Activated CD8-positive, alpha-beta T cell treated with anti-CD3 and anti-CD28 coated beads for 36 hours (primary cell): ENCODE measurements around the gene PPP2R3A. TPM values are rescaled to one million over a fixed set of nuclear protein-coding genes. Genes with fewer than 3 reads are reported as not detected.
"Not testable (repeated sequence)": the region's sequence is repeated elsewhere in the genome, so short reads cannot be mapped to it uniquely, and the experiment has no call there.

Source experiments
- ATAC-seq: fragments of 200-7000 bp; cut with Tn5 transposase; one replicate; pipeline ENCODE4 v1.10.0; 2021; ENCODE audit warnings: mild to moderate bottlenecking, moderate library complexity
- CTCF ChIA-PET: fragments of 350-600 bp; sonication (Branson Sonifier 250); formaldehyde crosslinking; loops from one replicate; lab custom pipeline; 2021; ENCODE audit warnings: antibody characterized with exemption; lab: Charles Lee
- POLR2A ChIA-PET: fragments of 350-600 bp; sonication (Branson Sonifier 250); formaldehyde crosslinking; loops from one replicate; lab custom pipeline; 2021; ENCODE audit warnings: antibody characterized with exemption; lab: Charles Lee
- DNase-seq: peaks from one replicate; pipeline ENCODE4 v3.0.0-alpha.2; 2020
- H3K27ac Mint-ChIP-seq: one replicate; pipeline ENCODE4 v1.8.0; 2021; ENCODE audit warnings: mild to moderate bottlenecking, mixed read lengths
- H3K27me3 Mint-ChIP-seq: one replicate; pipeline ENCODE4 v1.8.0; 2021; ENCODE audit warnings: mixed read lengths
- H3K36me3 Mint-ChIP-seq: one replicate; pipeline ENCODE4 v1.8.0; 2021; ENCODE audit warnings: low read depth, mixed read lengths
- H3K4me1 Mint-ChIP-seq: one replicate; pipeline ENCODE4 v1.8.0; 2021; ENCODE audit warnings: low read depth, mixed read lengths
- H3K4me3 Mint-ChIP-seq: one replicate; pipeline ENCODE4 v1.8.0; 2021; ENCODE audit warnings: mild to moderate bottlenecking, moderate library complexity, mixed read lengths
- H3K9me3 Mint-ChIP-seq: one replicate; pipeline ENCODE4 v1.8.0; 2021; ENCODE audit warnings: mixed read lengths
- intact Hi-C: fragments of 100-400 bp; cut with micrococcal nuclease; formaldehyde crosslinking; loops from one replicate; pipeline ENCODE4 v1.10.0; 2022
- total RNA-seq, 2 experiments: library from RNA; stranded (reverse); gene quantifications; one replicate each; pipeline ENCODE4 v1.2.3, GENCODE V29; 2021
- TF ChIP-seq, protein P1 (sequence below): fragments of 200-600 bp; IDR thresholded peaks from one replicate; pipeline ENCODE4 v1.8.0; 2022; ENCODE audit warnings: antibody characterized with exemption, mild to moderate bottlenecking

Gene PPP2R3A
- total RNA-seq, 2 experiments from 2014 or later, result 0.16 to 0.51 TPM

DNA sequence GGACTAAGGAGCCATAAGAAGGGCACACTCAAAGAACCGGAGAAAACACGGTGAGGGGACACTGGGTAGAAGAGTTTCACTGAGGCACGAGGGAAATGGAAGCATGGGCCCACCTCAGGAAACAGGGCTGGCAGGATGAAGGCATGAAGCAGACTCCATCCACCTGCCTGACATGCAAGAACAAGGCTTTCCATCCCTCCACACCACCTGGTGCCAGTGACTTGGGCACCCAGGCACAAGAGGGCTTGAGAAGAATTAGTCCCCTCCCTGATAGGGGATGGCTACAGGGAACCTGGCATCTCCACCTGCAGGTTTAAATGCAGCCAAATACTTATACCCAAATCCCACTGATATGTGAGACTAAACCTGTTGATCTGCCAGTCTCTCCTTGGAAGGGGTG is 38.9 kb upstream of the PPP2R3A start:
- peaks cover 4% of the 10 kb centered on the region for H3K27me3 Mint-ChIP-seq
- no peak overlapping the region for H3K4me3 Mint-ChIP-seq
- ATAC-seq (no peak), DNase-seq (no peak)
- no peaks in the 10 kb centered on the region for H3K4me1 Mint-ChIP-seq
- no peaks in the 10 kb centered on the region for H3K36me3 Mint-ChIP-seq
- POLR2A ChIA-PET, result no interaction called here
- intact Hi-C loops, result no loop called here
- TF ChIP-seq, protein P1, sequence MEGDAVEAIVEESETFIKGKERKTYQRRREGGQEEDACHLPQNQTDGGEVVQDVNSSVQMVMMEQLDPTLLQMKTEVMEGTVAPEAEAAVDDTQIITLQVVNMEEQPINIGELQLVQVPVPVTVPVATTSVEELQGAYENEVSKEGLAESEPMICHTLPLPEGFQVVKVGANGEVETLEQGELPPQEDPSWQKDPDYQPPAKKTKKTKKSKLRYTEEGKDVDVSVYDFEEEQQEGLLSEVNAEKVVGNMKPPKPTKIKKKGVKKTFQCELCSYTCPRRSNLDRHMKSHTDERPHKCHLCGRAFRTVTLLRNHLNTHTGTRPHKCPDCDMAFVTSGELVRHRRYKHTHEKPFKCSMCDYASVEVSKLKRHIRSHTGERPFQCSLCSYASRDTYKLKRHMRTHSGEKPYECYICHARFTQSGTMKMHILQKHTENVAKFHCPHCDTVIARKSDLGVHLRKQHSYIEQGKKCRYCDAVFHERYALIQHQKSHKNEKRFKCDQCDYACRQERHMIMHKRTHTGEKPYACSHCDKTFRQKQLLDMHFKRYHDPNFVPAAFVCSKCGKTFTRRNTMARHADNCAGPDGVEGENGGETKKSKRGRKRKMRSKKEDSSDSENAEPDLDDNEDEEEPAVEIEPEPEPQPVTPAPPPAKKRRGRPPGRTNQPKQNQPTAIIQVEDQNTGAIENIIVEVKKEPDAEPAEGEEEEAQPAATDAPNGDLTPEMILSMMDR, result no peak
- no peak overlapping the region for H3K27ac Mint-ChIP-seq
- H3K9me3 Mint-ChIP-seq, result no peaks in the 10 kb centered on the region
- CTCF ChIA-PET, result no interaction called here

DNA sequence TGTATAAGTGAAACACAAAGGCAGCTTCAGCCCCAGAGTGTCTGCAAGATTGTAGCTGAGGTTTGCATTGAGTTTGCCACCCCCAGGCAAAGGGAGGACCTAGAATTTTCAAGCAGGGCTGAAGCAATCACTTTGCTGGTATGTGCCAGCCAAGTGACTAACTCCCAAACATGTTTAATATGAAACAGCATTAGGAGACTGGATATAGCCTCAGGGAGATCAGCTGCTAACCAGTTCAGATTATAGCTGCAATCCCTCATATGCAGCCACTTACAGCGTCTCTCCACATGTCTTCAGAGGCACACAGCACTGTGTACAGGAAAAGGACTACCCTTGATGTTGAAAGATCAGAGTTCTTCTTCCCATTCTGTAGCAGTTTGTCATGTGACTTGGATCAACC is 38.4 kb upstream of the PPP2R3A start:
- ChIA-PET POLR2A (no interaction called here), CTCF (no interaction called here)
- Mint-ChIP-seq H3K36me3 (no peaks in the 10 kb centered on the region), H3K27ac (no peak overlapping the region), H3K27me3 (peaks cover 4% of the 10 kb centered on the region), H3K4me3 (no peak overlapping the region), H3K9me3 (no peaks in the 10 kb centered on the region), H3K4me1 (no peaks in the 10 kb centered on the region)
- intact Hi-C loops, result no loop called here
- no peak for DNase-seq
- no peak for ATAC-seq
- TF ChIP-seq, protein P1, result no peak

DNA sequence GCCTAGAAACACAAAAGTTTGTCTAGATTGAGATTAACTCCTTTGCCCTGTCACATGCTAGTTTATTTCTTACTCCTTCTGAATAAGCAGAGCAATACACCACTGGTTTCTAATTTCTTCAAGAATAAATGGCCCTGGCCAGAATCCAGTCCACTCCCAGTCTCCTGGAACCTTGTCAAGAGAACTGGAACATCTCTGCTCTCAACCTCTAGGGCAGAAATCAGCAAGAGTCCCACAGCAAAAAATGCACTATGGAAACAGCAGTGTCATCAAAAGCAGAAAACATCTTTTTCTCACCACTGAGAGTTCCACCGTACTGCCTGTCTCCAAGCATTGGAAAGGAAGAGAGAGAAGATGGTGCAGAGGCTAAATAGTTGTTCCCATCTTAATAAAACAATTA is 35.9 kb upstream of the PPP2R3A start:
- DNase-seq (no peak), ATAC-seq (no peak)
- TF ChIP-seq, protein P1, result no peak
- ChIA-PET POLR2A (interaction anchor here (0.7 kb wide), 1 partner anchor 40 kb away, joined by 3 read pairs; no protein-coding TSS in a partner anchor), CTCF (no interaction called here)
- peaks cover under 1% of the 10 kb centered on the region for H3K9me3 Mint-ChIP-seq
- no peak overlapping the region for H3K4me3 Mint-ChIP-seq
- no peaks in the 10 kb centered on the region for H3K4me1 Mint-ChIP-seq
- H3K27ac Mint-ChIP-seq, result no peak overlapping the region
- H3K36me3 Mint-ChIP-seq, result no peaks in the 10 kb centered on the region
- intact Hi-C loops, result no loop called here
- peaks cover 4% of the 10 kb centered on the region for H3K27me3 Mint-ChIP-seq

DNA sequence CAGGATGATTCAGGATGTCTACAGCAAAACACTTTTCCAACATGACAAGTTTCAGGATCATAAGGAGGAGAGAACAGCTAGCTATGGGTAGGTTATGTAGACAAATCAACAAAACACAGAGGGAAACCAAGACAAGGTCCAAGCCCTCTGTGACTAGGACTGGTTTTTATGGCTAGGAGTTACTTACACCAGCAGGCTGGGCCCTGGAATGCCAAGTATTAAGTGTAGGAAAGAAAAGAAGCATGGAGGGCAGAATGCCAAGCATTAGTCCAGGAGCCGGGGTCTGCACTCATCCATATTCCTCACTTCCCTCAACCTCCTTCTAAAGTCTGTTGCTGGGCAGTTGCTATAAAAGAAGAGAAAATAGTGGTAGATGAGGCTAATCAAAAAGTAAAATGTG is 35.3 kb upstream of the PPP2R3A start:
- Mint-ChIP-seq H3K4me1 (no peaks in the 10 kb centered on the region), H3K4me3 (no peak overlapping the region), H3K36me3 (no peaks in the 10 kb centered on the region), H3K27ac (no peak overlapping the region), H3K9me3 (peaks cover 2% of the 10 kb centered on the region), H3K27me3 (peaks cover 4% of the 10 kb centered on the region)
- ATAC-seq, result no peak
- intact Hi-C loops, result no loop called here
- ChIA-PET CTCF (no interaction called here), POLR2A (no interaction called here)
- no peak for DNase-seq
- TF ChIP-seq, protein P1, result no peak

DNA sequence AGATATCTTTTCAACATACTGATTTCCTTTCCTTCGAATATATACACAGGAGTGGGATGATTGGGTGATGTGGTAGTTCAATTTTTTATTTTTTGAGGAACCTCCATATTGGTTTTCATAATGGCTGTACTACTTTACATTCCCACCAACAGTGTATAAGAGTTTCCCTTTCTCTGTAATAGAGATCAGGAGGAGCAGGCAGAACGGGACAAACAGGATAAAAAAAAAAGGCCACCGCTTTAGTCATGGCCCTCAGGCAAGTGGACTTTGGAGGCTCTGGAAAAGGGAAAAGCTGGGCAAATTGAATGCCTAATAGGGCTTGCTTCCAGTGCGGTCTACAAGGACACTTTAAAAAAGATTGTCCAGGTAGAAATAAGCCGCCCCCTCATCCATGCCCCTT is 30.4 kb upstream of the PPP2R3A start:
- H3K4me1 Mint-ChIP-seq, H3K36me3 Mint-ChIP-seq, ATAC-seq, POLR2A ChIA-PET, H3K4me3 Mint-ChIP-seq, CTCF ChIA-PET, H3K9me3 Mint-ChIP-seq, intact Hi-C loops, DNase-seq, H3K27me3 Mint-ChIP-seq, H3K27ac Mint-ChIP-seq: not testable (repeated sequence)

DNA sequence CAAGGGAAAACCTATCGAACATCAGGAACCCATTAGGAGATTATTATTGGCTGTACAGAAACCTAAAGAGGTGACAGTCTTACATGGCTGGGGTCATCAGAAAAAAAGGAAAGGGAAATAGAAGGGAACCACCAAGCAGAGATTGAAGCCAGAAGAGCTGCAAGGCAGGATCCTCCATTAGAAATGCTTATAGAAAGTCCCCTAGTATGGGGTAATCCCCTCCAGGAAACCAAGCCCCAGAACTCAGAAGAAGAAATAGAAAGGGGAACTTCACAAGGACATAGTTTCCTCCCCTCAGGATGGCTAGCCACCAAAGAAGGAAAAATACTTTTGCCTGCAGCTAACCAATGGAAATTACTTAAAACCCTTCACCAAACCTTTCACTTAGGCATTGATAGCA is 27.8 kb upstream of the PPP2R3A start:
- H3K9me3 Mint-ChIP-seq, H3K27ac Mint-ChIP-seq, ATAC-seq, CTCF ChIA-PET, POLR2A ChIA-PET, intact Hi-C loops, H3K36me3 Mint-ChIP-seq, H3K27me3 Mint-ChIP-seq, DNase-seq, H3K4me1 Mint-ChIP-seq, H3K4me3 Mint-ChIP-seq: not testable (repeated sequence)
